Glomerular endothelial cell (primary cell): ENCODE measurements around the gene RPL13A. TPM values are rescaled to one million over a fixed set of nuclear protein-coding genes. Genes with fewer than 3 reads are reported as not detected.
"Not testable (repeated sequence)": the region's sequence is repeated elsewhere in the genome, so short reads cannot be mapped to it uniquely, and the experiment has no call there.

Source experiments
- DNase-seq: peaks from one replicate; pipeline ENCODE4 v3.0.0-alpha.2; 2011; ENCODE audit warnings: low read depth, low spot score; ENCODE audit errors: extremely low read depth
- total RNA-seq: library from RNA; depleted of rRNA; stranded (reverse); fragments of >200 nt; gene quantifications from 2 replicates; pipeline ENCODE4 v1.2.3, GENCODE V29; 2015

Gene RPL13A
- 1,767 and 2,462 TPM in 2 replicates for total RNA-seq

GRCh38 chr19:49487277-49488045 is at the start of gene RPL13A:
RPL13A (plus strand) TSS chr19:49487608; CDS start chr19:49487630, 22 bp downstream.
- DNase-seq: peak; percentile 97

- no peak for DNase-seq
Measured at GRCh38 chr19:49438261-49438660, 49.1 kb upstream of the RPL13A start.

- DNase-seq: no peak
Measured at GRCh38 chr19:49439836-49440235, 47.6 kb upstream of the RPL13A start.

- no peak for DNase-seq
Measured at GRCh38 chr19:49440439-49441209, 46.8 kb upstream of the RPL13A start.

GRCh38 chr19:49441210-49441959 is 46.0 kb upstream of the RPL13A start, which contains the start of gene SLC17A7:
SLC17A7 (minus strand) TSS chr19:49441527; CDS start chr19:49441379, 148 bp downstream.
- DNase-seq: no peak

- no peak for DNase-seq
Measured at GRCh38 chr19:49441960-49442350, 45.5 kb upstream of the RPL13A start.

GRCh38 chr19:49442354-49442753 is 45.1 kb upstream of the RPL13A start:
- DNase-seq: no peak

- DNase-seq: no peak
Measured at GRCh38 chr19:49442771-49443365, 44.5 kb upstream of the RPL13A start.

- DNase-seq: peak; percentile 62
Measured at GRCh38 chr19:49443366-49444099, 43.9 kb upstream of the RPL13A start.

- not testable (repeated sequence) for DNase-seq
Measured at GRCh38 chr19:49444100-49444700, 43.2 kb upstream of the RPL13A start.

- DNase-seq: no peak
Measured at GRCh38 chr19:49445997-49446396, 41.4 kb upstream of the RPL13A start.

GRCh38 chr19:49447485-49448431 is 39.6 kb upstream of the RPL13A start:
- no peak for DNase-seq

GRCh38 chr19:49448432-49448786 is 39.0 kb upstream of the RPL13A start:
- DNase-seq: no peak

GRCh38 chr19:49450405-49450804 is 37.0 kb upstream of the RPL13A start:
- no peak for DNase-seq

GRCh38 chr19:49451430-49452181 is 35.8 kb upstream of the RPL13A start, which contains the start of gene PIH1D1:
PIH1D1 (minus strand) TSS chr19:49451814; CDS start chr19:49451574, 240 bp downstream.
- DNase-seq: peak; percentile 99

GRCh38 chr19:49453013-49453756 is 34.2 kb upstream of the RPL13A start, which contains the start of gene ALDH16A1:
ALDH16A1 (plus strand) TSS chr19:49453225; CDS start chr19:49453332, 107 bp downstream.
- DNase-seq: peak; percentile 90

- no peak for DNase-seq
Measured at GRCh38 chr19:49453757-49454240, 33.6 kb upstream of the RPL13A start.
